Ectodermal cell (in vitro differentiated cells): ENCODE data around the gene CMC2.

Experiments
- H3K27ac ChIP-seq: 2 replicates; pipeline ENCODE4 v1.7.0; 2013; ENCODE audit warnings: mild to moderate bottlenecking, low read depth, low read length; ENCODE audit not compliant: insufficient read depth, poor library complexity, severe bottlenecking
- H3K27me3 ChIP-seq: 2 replicates; pipeline ENCODE4 v1.7.0; 2013; ENCODE audit warnings: mild to moderate bottlenecking, low read length; ENCODE audit not compliant: insufficient read depth, control insufficient read depth, poor library complexity, severe bottlenecking
- H3K36me3 ChIP-seq: one replicate; pipeline ENCODE4 v1.7.0; 2013; ENCODE audit warnings: low read length; ENCODE audit not compliant: control insufficient read depth, insufficient read depth
- H3K4me1 ChIP-seq: one replicate; pipeline ENCODE4 v1.7.0; 2013; ENCODE audit warnings: low read length; ENCODE audit not compliant: control insufficient read depth, insufficient read depth
- H3K4me3 ChIP-seq: 2 replicates; pipeline ENCODE4 v1.7.0; 2013; ENCODE audit warnings: low read depth, low read length, control low read depth; ENCODE audit not compliant: insufficient read depth
- H3K9me3 ChIP-seq: 2 replicates; pipeline ENCODE4 v1.7.0; 2013; ENCODE audit warnings: mild to moderate bottlenecking, low read length, moderate library complexity; ENCODE audit not compliant: control insufficient read depth
- WGBS, 2 experiments: methylation state at CpG; one replicate each; pipeline ENCODE4 v1.1.7; 2013; ENCODE audit warnings: missing lambda C conversion rate in 2 of 2; 5-methylcytosine and 5-hydroxymethylcytosine counted together

CMC2 gene

DNA sequence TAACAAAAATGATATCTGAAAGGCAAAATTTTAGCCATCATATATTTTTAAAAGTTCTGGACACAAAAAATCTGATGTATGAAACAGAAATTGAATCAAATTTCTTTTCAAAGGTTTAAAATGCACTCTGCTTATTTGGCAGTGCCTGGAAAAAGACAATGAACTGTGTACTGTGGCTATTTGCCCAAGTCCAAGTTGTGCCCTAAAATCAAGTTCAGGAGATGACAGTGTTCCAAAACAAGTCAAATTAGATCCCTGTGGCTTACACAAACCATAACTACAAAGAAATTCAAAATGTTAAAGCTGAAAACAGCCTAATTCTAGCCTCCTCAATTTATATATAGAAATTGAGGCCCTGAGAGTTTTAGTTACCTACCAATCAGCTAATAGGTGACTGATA, 25.6 kb downstream of the CMC2 start:
- Histone ChIP-seq H3K4me1 (no peaks in the 10 kb centered on the region), H3K27ac (no peak overlapping the region), H3K27me3 (no peaks in the 10 kb centered on the region), H3K36me3 (no peaks in the 10 kb centered on the region), H3K9me3 (no peaks in the 10 kb centered on the region), H3K4me3 (no peak overlapping the region)

GRCh38 chr16:80976946-80977345, 29.7 kb downstream of the CMC2 start:
- WGBS, 2 experiments, result 96 to 97% methylated on average over 1 of the region's 1 CpG
- no peaks in the 10 kb centered on the region for H3K9me3 ChIP-seq
- no peaks in the 10 kb centered on the region for H3K36me3 ChIP-seq
- no peaks in the 10 kb centered on the region for H3K4me1 ChIP-seq
- no peaks in the 10 kb centered on the region for H3K27me3 ChIP-seq
- H3K27ac ChIP-seq, result no peak overlapping the region
- H3K4me3 ChIP-seq, result no peak overlapping the region

- Histone ChIP-seq H3K36me3 (no peaks in the 10 kb centered on the region), H3K4me3 (no peak overlapping the region), H3K4me1 (no peaks in the 10 kb centered on the region), H3K9me3 (no peaks in the 10 kb centered on the region), H3K27ac (no peak overlapping the region), H3K27me3 (no peaks in the 10 kb centered on the region)
- 91 to 93% methylated on average over 6 of the region's 6 CpGs for WGBS, 2 experiments
These were observed 31.9 kb downstream of the CMC2 start for GRCh38 chr16:80974649-80975376.

DNA sequence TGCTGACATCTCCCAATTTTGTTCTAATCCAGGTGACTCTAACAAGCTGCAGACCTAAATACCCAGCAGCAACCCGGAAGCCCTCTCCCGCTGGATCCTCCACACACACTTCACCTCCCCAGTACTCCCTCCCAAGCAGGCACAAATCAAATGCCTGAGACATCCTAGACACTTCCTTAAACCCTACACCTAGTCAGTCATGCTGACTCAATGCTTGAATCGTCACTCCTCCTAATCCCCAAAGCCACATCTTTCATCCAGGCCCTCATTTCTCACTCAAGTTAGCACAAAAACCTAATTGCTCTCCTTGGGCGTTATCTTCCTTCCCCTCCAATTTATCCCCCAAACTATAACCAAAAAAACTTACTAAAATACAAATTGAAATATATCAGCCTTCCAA, 32.7 kb downstream of the CMC2 start:
- 90 to 94% methylated on average over 3 of the region's 4 CpGs for WGBS, 2 experiments
- no peaks in the 10 kb centered on the region for H3K27me3 ChIP-seq

DNA sequence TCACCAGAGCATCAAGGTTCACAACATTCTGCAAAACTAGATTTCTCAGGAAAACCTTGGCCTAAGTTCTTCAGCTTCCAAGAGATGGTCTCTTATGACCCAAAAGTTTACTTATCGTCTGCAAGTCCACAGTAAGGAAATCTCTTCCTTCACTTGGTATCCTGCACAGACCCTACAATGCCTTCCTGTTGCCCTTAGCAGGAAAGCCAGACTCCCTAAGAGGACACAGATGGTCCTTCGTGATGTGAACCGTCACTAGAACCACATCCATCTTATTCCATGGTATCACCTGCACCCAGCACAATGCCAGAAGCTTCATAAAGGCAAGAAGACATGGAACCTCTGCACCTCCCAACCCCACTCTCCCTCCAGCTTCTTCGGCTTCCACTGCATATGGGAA, 34.1 kb downstream of the CMC2 start:
- no peaks in the 10 kb centered on the region for H3K4me1 ChIP-seq
- H3K27me3 ChIP-seq, result no peaks in the 10 kb centered on the region
- no peak overlapping the region for H3K27ac ChIP-seq
- no peaks in the 10 kb centered on the region for H3K9me3 ChIP-seq
- H3K4me3 ChIP-seq, result no peak overlapping the region
- WGBS, 2 experiments, result 93% methylated on average over 4 of the region's 4 CpGs
- H3K36me3 ChIP-seq, result no peaks in the 10 kb centered on the region

More for the DNA sequence above, 32.7 kb downstream of the CMC2 start:
- H3K4me1 ChIP-seq, result no peaks in the 10 kb centered on the region
- H3K9me3 ChIP-seq, result no peaks in the 10 kb centered on the region
- H3K27ac ChIP-seq, result no peak overlapping the region
- no peak overlapping the region for H3K4me3 ChIP-seq
- no peaks in the 10 kb centered on the region for H3K36me3 ChIP-seq

DNA sequence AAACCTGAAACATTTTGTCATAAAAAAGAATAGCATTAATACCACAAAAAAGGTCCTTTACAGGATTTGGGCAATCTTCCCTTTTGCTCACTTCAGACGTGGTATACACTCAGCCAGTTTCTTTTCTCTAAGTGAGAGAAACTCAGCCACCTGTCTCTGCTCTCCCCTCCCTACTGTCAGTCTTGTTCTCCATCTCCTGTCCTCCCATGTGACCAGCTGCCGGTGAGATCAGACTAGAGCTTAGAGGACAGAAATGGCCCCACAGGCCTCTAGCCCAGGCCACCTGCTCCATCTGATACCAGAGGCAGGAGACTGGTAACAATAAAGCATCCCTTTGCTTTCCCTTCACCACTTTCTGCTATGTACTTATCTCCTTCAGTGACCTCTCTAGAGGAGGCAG, 34.9 kb downstream of the CMC2 start:
- H3K4me3 ChIP-seq, result no peak overlapping the region
- H3K27me3 ChIP-seq, result no peaks in the 10 kb centered on the region
- 80 to 84% methylated on average over 2 of the region's 2 CpGs for WGBS, 2 experiments
- peak overlapping the region; percentile 40 for H3K27ac ChIP-seq
- H3K9me3 ChIP-seq, result no peaks in the 10 kb centered on the region
- no peaks in the 10 kb centered on the region for H3K4me1 ChIP-seq
- no peaks in the 10 kb centered on the region for H3K36me3 ChIP-seq

- Histone ChIP-seq H3K27me3 (no peaks in the 10 kb centered on the region), H3K27ac (no peak overlapping the region), H3K4me3 (no peak overlapping the region), H3K36me3 (no peaks in the 10 kb centered on the region), H3K4me1 (no peaks in the 10 kb centered on the region), H3K9me3 (no peaks in the 10 kb centered on the region)
- 88 to 94% methylated on average over 3 of the region's 3 CpGs for WGBS, 2 experiments
These were observed 37.6 kb downstream of the CMC2 start for GRCh38 chr16:80969114-80969484.

- Histone ChIP-seq H3K27me3 (no peaks in the 10 kb centered on the region), H3K4me3 (no peak overlapping the region), H3K4me1 (no peaks in the 10 kb centered on the region), H3K36me3 (no peaks in the 10 kb centered on the region), H3K27ac (no peak overlapping the region), H3K9me3 (no peaks in the 10 kb centered on the region)
- 90 to 95% methylated on average over 4 of the region's 4 CpGs for WGBS, 2 experiments
These were observed 38.1 kb downstream of the CMC2 start for GRCh38 chr16:80968386-80969113.

- no peaks in the 10 kb centered on the region for H3K4me1 ChIP-seq
- no peaks in the 10 kb centered on the region for H3K36me3 ChIP-seq
- 85 to 92% methylated on average over 2 of the region's 4 CpGs for WGBS, 2 experiments
- no peaks in the 10 kb centered on the region for H3K27me3 ChIP-seq
- no peak overlapping the region for H3K27ac ChIP-seq
- H3K4me3 ChIP-seq, result no peak overlapping the region
- H3K9me3 ChIP-seq, result no peaks in the 10 kb centered on the region
These were observed 40.1 kb downstream of the CMC2 start for GRCh38 chr16:80966617-80967016.

- Histone ChIP-seq H3K27ac (no peak overlapping the region), H3K4me1 (no peaks in the 10 kb centered on the region), H3K9me3 (no peaks in the 10 kb centered on the region), H3K4me3 (no peak overlapping the region), H3K27me3 (no peaks in the 10 kb centered on the region), H3K36me3 (no peaks in the 10 kb centered on the region)
- 96% methylated on average over 2 of the region's 2 CpGs; no CpG with 5 or more reads in 1 of the 2 experiments for WGBS, 2 experiments
These were observed 42.3 kb downstream of the CMC2 start for GRCh38 chr16:80964351-80964750.
